Left lung (tissue), 14 donors: ENCODE results near the gene MYOZ1. TPM values are rescaled to one million over a fixed set of nuclear protein-coding genes. Genes with fewer than 3 reads are reported as not detected.
"Not testable (repeated sequence)": the region's sequence is repeated elsewhere in the genome, so short reads cannot be mapped to it uniquely, and the experiment has no call there.

Experiments
- ATAC-seq: fragments of 200-7000 bp; cut with Tn5 transposase; one replicate; pipeline ENCODE4 v1.9.1; 2020; ENCODE audit warnings: moderate library complexity
- DNase-seq, 4 donors: peaks; one replicate each; pipeline ENCODE4 v3.0.0-alpha.2; 2013 to 2020
- H3K27ac ChIP-seq, 2 donors: fragments of 200-600 bp; sonication (generic) in 1 of 2; one replicate each; pipeline versions ENCODE4 v1.5.0 to v1.8.0; 2020 to 2021
- H3K27me3 ChIP-seq, 2 donors: fragments of 200-600 bp; sonication (generic) in 1 of 2; one replicate each; pipeline versions ENCODE4 v1.5.0 to v1.8.0; 2020 to 2021
- H3K36me3 ChIP-seq, 2 donors: fragments of 200-600 bp; sonication (generic) in 1 of 2; one replicate each; pipeline versions ENCODE4 v1.5.0 to v1.8.0; 2020 to 2021
- H3K4me1 ChIP-seq, 2 donors: fragments of 200-600 bp; one replicate each; pipeline ENCODE4 v1.8.0; 2021
- H3K4me3 ChIP-seq, 2 donors: fragments of 200-600 bp; sonication (generic) in 1 of 2; one replicate each; pipeline versions ENCODE4 v1.5.0 to v1.8.0; 2020 to 2021; ENCODE audit warnings: mild to moderate bottlenecking in 1 of 2
- H3K9me3 ChIP-seq, 2 donors: fragments of 200-600 bp; sonication (generic) in 1 of 2; one replicate each; pipeline versions ENCODE4 v1.5.0 to v1.8.0; 2020 to 2021
- intact Hi-C, 2 donors: fragments of 100-400 bp; cut with DNase I; formaldehyde crosslinking; loops; one replicate each; pipeline versions ENCODE4 v1.11.2 to v1.14.2; 2022
- long read RNA-seq, 12 donors: library from polyadenylated mRNA in 2 of 12; unstranded in 2 of 12; transcript quantifications; one replicate each; pipeline ENCODE4 v2.0.0 and lab custom pipeline, GENCODE V29; 2019 to 2026
- polyA plus RNA-seq, 6 donors: library from polyadenylated mRNA; unstranded; fragments of 120-200 nt; gene quantifications; one replicate each; pipeline ENCODE4 v1.2.1, GENCODE V29; 2013; ENCODE audit not compliant: insufficient read length in 6 of 6
- total RNA-seq, 2 donors: library from RNA; stranded (reverse); fragmentation: NEBNext Ultra II Directional; extraction: Animal tissue kit (Norgen Biotek cat#: 25700); gene quantifications; one replicate each; pipeline ENCODE4 v1.2.1, GENCODE V29; 2021
- TF ChIP-seq, protein P1 (sequence below), 2 donors: fragments of 200-600 bp; sonication (generic) in 1 of 2; IDR thresholded peaks; one replicate each; pipeline versions ENCODE4 v1.5.0 to v1.8.0; 2021; ENCODE audit warnings: antibody characterized with exemption in 2 of 2
- donor health status: DM: no; HTN: yes; CAD: no.
- donor health status: DM: no; HTN: no; CAD: no.

The MYOZ1 gene, protein sequence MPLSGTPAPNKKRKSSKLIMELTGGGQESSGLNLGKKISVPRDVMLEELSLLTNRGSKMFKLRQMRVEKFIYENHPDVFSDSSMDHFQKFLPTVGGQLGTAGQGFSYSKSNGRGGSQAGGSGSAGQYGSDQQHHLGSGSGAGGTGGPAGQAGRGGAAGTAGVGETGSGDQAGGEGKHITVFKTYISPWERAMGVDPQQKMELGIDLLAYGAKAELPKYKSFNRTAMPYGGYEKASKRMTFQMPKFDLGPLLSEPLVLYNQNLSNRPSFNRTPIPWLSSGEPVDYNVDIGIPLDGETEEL
- total RNA-seq (1 to 10 TPM in 1 of 2 donors, under 1 TPM in 1; 0.99 to 2.1 TPM), polyA plus RNA-seq (1 to 10 TPM; 1.7 to 3.1 (median 2.7) TPM)
- long read RNA-seq, donor 1: 0 reads
- long read RNA-seq, donor 2: 0 reads
- long read RNA-seq, donor 3, partial matches to known transcripts: 0 of 1 reads
- long read RNA-seq, donor 3, other reads (novel, unspliced or antisense): 0 of 1 reads
- long read RNA-seq, donor 4, partial matches to known transcripts: 1 of 3 reads
- long read RNA-seq, donor 4, other reads (novel, unspliced or antisense): 1 of 3 reads
- long read RNA-seq, donor 5, partial matches to known transcripts: 0 of 1 reads
- long read RNA-seq, donor 5, other reads (novel, unspliced or antisense): 0 of 1 reads
- long read RNA-seq, donor 6, partial matches to known transcripts: 5 of 5 reads
- long read RNA-seq, donor 6, other reads (novel, unspliced or antisense): 0 of 5 reads
- long read RNA-seq, donor 7, partial matches to known transcripts: 0 of 1 reads
- long read RNA-seq, donor 7, other reads (novel, unspliced or antisense): 0 of 1 reads
- long read RNA-seq, donor 8: 0 reads
- long read RNA-seq, donor 9, partial matches to known transcripts: 0 of 1 reads
- long read RNA-seq, donor 9, other reads (novel, unspliced or antisense): 0 of 1 reads
- long read RNA-seq, donor 10, partial matches to known transcripts: 0 of 1 reads
- long read RNA-seq, donor 10, other reads (novel, unspliced or antisense): 1 of 1 reads
- long read RNA-seq, donor 11: 0 reads
- long read RNA-seq, donor 12, partial matches to known transcripts: 0 of 1 reads
- long read RNA-seq, donor 12, other reads (novel, unspliced or antisense): 0 of 1 reads

DNA sequence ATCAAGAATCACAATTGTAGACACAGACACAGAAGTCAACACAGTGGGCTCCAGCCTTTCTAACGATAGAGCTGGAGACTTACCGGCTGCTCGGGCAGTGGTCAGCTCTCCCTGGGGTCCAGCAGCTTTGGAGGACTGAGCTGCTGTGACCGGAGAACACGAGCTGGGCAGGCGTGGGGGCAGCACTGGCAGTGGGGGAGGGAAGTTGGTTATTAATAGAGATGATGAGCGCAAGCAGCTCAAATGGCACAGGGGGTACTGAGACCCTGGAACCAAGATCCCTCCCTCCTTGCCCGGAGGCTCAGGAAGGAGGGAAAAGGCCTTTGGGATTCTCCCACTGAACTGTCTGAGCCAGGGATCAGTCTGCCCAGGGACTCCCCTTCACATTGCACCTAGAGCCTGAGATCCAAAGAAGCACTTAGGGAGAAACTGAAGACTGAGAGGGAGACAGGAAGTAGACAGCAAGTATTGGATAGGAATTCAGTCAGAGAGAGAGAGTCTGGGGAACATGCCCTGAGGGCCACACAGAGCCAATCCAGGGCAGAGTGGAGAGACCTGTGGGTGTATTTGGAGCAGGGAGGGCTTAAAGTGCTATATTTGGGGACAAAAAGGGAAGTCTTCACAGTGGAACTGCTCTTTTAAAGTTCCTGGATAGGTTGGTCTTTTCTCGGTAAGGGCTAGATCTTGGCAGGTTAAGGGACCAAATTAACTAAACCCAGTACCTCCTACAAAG lies at the start of gene MYOZ1:
Gene MYOZ1, minus strand, starts transcription at position 147 of the 733 bp plus-strand sequence. CDS start 1,457 bp downstream, outside the sequence.
- DNase-seq (no peak), ATAC-seq (peak; percentile 28)
- Histone ChIP-seq H3K4me1 (peaks cover 0 to 7% of the 10 kb centered on the region in 2 donors), H3K9me3 (no peaks in the 10 kb centered on the region), H3K27me3 (no peaks in the 10 kb centered on the region), H3K36me3 (no peaks in the 10 kb centered on the region), H3K27ac (no peak within 1 kb of the TSS), H3K4me3 (no peak within 1 kb of the TSS)
- intact Hi-C loops: loop anchor here in 1 of 2 donors (10.0 kb wide), 1 partner anchor 107 kb away; no protein-coding TSS in a partner anchor
- TF ChIP-seq, protein P1, sequence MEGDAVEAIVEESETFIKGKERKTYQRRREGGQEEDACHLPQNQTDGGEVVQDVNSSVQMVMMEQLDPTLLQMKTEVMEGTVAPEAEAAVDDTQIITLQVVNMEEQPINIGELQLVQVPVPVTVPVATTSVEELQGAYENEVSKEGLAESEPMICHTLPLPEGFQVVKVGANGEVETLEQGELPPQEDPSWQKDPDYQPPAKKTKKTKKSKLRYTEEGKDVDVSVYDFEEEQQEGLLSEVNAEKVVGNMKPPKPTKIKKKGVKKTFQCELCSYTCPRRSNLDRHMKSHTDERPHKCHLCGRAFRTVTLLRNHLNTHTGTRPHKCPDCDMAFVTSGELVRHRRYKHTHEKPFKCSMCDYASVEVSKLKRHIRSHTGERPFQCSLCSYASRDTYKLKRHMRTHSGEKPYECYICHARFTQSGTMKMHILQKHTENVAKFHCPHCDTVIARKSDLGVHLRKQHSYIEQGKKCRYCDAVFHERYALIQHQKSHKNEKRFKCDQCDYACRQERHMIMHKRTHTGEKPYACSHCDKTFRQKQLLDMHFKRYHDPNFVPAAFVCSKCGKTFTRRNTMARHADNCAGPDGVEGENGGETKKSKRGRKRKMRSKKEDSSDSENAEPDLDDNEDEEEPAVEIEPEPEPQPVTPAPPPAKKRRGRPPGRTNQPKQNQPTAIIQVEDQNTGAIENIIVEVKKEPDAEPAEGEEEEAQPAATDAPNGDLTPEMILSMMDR (IDR thresholded peaks at IDR 0.05): no peak

DNA sequence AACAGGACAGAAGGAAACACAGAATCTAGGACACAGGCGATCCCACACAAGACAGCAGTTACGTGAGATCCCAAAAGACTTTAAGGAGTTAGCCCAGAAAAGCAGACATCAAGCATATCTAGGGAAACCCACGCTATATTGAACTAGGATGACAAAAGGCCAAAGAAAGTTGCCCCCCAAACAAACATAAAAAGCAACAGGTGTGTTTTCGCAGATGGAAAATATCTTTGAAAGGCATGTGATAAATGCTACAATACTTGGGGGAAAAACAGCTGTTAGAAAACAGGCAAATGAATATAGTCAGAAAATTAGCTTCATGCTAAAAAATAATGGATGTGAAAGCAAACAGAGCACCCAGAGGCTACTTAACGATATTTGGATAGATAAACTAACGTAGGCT lies 49.5 kb upstream of the MYOZ1 start:
- DNase-seq, intact Hi-C loops, H3K4me1 ChIP-seq, H3K9me3 ChIP-seq, H3K27ac ChIP-seq, ATAC-seq, H3K4me3 ChIP-seq, H3K27me3 ChIP-seq: not testable (repeated sequence)
- H3K36me3 ChIP-seq: peaks cover 0 to 11% of the 10 kb centered on the region in 2 donors

DNA sequence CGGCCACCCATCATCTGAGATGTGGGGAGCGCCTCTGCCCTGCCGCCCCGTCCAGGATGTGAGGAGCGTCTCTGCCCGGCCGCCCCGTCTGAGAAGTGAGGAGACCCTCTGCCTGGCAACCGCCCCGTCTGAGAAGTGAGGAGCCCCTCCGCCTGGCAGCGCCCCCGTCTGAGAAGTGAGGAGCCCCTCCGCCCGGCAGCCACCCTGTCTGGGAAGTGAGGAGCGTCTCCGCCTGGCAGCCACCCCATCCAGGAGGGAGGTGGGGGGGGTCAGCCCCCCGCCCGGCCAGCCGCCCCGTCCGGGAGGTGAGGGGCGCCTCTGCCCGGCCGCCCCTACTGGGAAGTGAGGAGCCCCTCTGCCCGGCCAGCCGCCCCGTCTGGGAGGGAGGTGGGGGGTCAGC lies 48.3 kb upstream of the MYOZ1 start:
- H3K27ac ChIP-seq, ATAC-seq, H3K9me3 ChIP-seq, H3K4me3 ChIP-seq, H3K27me3 ChIP-seq, H3K4me1 ChIP-seq, intact Hi-C loops: not testable (repeated sequence)
- peaks cover 0 to 15% of the 10 kb centered on the region in 2 donors for H3K36me3 ChIP-seq
- DNase-seq: peak in 1 of 4 donors; percentile 60

GRCh38 chr10:73687641-73688040 lies 46.4 kb upstream of the MYOZ1 start:
- DNase-seq, intact Hi-C loops, H3K4me3 ChIP-seq, H3K4me1 ChIP-seq, ATAC-seq, H3K27ac ChIP-seq, H3K36me3 ChIP-seq, H3K9me3 ChIP-seq, H3K27me3 ChIP-seq: not testable (repeated sequence)

- H3K4me1 ChIP-seq, H3K27me3 ChIP-seq, H3K36me3 ChIP-seq, H3K27ac ChIP-seq, DNase-seq, ATAC-seq, H3K4me3 ChIP-seq, intact Hi-C loops, H3K9me3 ChIP-seq: not testable (repeated sequence)
Observed at GRCh38 chr10:73674546-73674945, 33.3 kb upstream of the MYOZ1 start.

DNA sequence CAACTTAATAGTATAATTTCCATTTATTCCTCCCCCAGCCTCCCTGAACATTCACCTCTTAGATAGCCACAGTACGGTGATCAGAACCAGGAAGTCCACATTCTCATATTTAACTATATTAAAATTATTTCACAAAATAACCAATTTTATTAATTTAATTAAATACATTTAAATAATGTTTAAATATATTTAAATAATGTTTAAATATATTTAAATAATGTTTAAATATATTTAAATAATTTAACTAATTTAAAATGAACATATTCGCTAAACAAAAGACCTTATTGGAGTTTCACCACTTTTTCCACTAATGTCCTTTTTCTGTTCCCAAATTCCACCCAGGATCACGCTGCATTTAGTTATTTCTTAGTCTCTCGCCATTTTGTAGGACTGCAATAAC lies 27.1 kb upstream of the MYOZ1 start:
- H3K27ac ChIP-seq: not testable (repeated sequence)

DNA sequence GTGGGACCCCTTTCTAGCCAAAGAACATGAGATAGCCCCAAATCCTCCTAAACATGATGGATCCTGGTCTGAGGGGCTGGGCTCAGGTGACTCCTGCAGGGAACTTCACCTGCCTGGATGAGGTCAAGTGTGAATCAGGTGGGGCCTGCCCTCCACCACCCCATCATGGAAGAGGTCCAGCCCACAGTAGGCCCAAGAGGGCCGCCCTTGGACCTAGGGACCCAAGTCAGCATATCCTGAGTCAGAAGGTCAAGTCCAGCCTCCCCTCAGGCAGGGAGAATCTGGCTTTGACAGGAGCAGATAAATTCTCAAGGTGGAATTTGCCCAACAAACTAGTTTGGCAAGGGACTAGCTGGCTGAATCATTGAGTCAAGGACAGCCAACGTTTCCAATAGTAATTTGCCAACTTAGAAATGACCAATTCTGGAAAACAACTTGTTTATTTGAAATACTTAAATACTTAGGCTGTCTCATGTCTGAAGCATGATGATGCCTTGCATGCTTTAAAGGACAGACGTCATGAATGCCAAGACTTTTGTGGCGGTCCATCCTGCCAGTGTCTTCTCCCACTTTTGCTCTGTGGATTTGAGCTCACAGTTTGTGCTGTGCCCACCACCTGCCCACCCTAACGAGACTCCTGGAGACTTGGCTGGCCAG lies 25.0 kb upstream of the MYOZ1 start:
- ATAC-seq: not testable (repeated sequence)

More for the DNA sequence above, 27.1 kb upstream of the MYOZ1 start:
- intact Hi-C loops, H3K36me3 ChIP-seq, ATAC-seq, H3K4me1 ChIP-seq, H3K9me3 ChIP-seq, H3K4me3 ChIP-seq, H3K27me3 ChIP-seq, DNase-seq: not testable (repeated sequence)

DNA sequence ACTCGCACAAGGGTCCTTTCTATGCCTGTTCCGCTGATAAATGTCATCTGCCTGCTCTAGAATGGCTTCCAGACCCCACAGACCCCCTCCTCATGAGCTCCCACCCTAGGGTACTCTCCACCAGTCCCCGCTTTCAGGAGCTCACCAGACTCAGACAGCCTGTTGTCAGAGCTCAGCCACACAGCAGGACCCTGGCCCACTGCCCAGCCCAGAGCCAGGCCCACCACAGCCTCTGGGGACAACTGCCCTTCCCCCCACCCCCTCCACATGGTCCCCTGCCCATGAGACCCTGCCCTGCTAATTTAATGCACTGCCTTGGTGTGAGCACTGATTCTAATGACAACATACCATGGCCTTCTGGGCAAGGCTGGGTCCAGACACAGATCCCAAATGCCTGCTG lies 24.3 kb upstream of the MYOZ1 start:
- intact Hi-C loops, DNase-seq, H3K4me3 ChIP-seq, H3K27ac ChIP-seq, H3K27me3 ChIP-seq, H3K4me1 ChIP-seq, H3K36me3 ChIP-seq, ATAC-seq, H3K9me3 ChIP-seq: not testable (repeated sequence)

More for the DNA sequence above, 25.0 kb upstream of the MYOZ1 start:
- H3K36me3 ChIP-seq, DNase-seq, H3K4me3 ChIP-seq, intact Hi-C loops, H3K4me1 ChIP-seq, H3K27ac ChIP-seq, H3K9me3 ChIP-seq, H3K27me3 ChIP-seq: not testable (repeated sequence)

DNA sequence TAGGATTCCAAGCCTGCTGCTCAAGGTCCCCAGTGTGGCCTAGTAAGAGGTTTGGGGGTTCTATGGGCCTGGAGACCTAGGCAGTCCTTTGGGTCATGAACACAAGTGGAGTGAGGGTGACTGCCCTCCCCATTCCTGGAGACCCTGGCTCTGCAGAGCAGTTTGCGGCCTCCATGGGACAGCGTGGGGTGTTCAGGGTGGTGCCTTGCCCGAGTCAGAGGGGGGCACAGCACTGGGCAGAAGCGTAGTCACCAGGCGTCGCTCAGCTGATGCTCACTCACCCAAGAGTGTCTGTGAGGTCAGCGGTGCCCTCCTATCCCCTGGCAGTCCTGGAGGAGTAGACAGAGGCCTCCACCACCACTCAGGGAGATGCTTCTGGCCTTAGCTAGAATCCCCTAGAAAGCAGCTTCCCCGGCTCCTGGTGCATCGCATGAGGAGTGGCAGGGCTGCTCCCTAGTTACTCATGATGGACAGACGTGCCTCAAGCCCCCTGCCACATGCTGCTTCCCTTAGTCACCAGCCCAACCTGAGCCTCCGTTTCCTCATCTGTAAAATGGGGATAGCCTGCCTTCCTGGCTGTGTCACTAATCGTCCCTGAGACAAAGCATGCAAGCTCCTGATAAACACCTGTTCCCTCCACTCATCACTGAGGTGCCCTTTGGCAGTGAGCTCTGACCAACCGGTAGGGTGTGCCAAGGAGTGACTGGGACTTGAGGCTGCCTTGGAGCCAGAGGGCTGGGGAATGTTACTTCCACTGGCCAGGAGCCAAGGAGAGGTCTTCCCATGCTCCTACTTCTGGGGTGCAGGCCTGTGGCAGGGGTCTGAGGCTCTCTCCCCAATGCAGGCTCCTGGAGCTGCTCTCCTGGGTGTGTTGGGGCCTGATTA lies 23.1 kb upstream of the MYOZ1 start:
- DNase-seq, H3K9me3 ChIP-seq, intact Hi-C loops, ATAC-seq, H3K27ac ChIP-seq, H3K36me3 ChIP-seq, H3K4me3 ChIP-seq, H3K4me1 ChIP-seq, H3K27me3 ChIP-seq: not testable (repeated sequence)

GRCh38 chr10:73663621-73664020 lies 22.3 kb upstream of the MYOZ1 start:
- H3K27me3 ChIP-seq, H3K27ac ChIP-seq, ATAC-seq, intact Hi-C loops, H3K9me3 ChIP-seq, DNase-seq, H3K36me3 ChIP-seq, H3K4me1 ChIP-seq, H3K4me3 ChIP-seq: not testable (repeated sequence)
